Tibial artery (tissue), 4 donors: ENCODE data around the gene CPOX.

Experiments used
- DNase-seq, 2 donors: peaks; one replicate each; pipeline ENCODE4 v3.0.0-alpha.2; 2019
- H3K27ac ChIP-seq, 2 donors: fragments of 200-600 bp; sonication (generic) in 1 of 2; 1 replicate in 1 of 2; 2 replicates in 1 of 2; pipeline ENCODE4 v1.5.1; 2018 to 2019; ENCODE audit warnings: mild to moderate bottlenecking in 1 of 2
- H3K27me3 ChIP-seq, 2 donors: fragments of 200-600 bp; sonication (generic) in 1 of 2; one replicate each; pipeline versions ENCODE4 v1.5.1 to v1.6.0; 2016 to 2019
- H3K36me3 ChIP-seq, 3 donors: fragments of 200-600 bp; sonication (generic) in 2 of 3; one replicate each; pipeline ENCODE4 v1.5.1; 2016 to 2019; ENCODE audit warnings: mild to moderate bottlenecking in 2 of 3
- H3K4me1 ChIP-seq, 4 donors: fragments of 200-600 bp; sonication (generic) in 2 of 4; 1 replicate in 3 of 4; 2 replicates in 1 of 4; pipeline ENCODE4 v1.5.1; 2016 to 2019
- H3K4me3 ChIP-seq, 2 donors: fragments of 200-600 bp; sonication (generic) in 1 of 2; 1 replicate in 1 of 2; 2 replicates in 1 of 2; pipeline ENCODE4 v1.5.1; 2018 to 2019; ENCODE audit warnings: mild to moderate bottlenecking in 2 of 2
- H3K9me3 ChIP-seq, 3 donors: fragments of 200-600 bp; sonication (generic) in 1 of 3; one replicate each; pipeline ENCODE4 v1.5.1; 2016 to 2019
- intact Hi-C: fragments of 100-400 bp; cut with DNase I; formaldehyde crosslinking; loops from one replicate; pipeline ENCODE4 v1.15.0; 2023; ENCODE audit warnings: low total_unique reads
- TF ChIP-seq, protein P1 (sequence below), 2 experiments: fragments of 200-600 bp in 1 of 2; fragments of 450-650 bp in 1 of 2; IDR thresholded peaks; one replicate each; pipeline ENCODE4 v1.5.1; 2017 to 2019; ENCODE audit warnings: antibody characterized with exemption in 2 of 2, mild to moderate bottlenecking in 1 of 2, moderate library complexity in 1 of 2

Gene CPOX

GRCh38 chr3:98536456-98537017 is 56.9 kb downstream of the CPOX start:
- Histone ChIP-seq H3K27ac (no peak overlapping the region), H3K27me3 (no peaks in the 10 kb centered on the region), H3K9me3 (no peaks in the 10 kb centered on the region), H3K36me3 (no peaks in the 10 kb centered on the region), H3K4me1 (no peaks in the 10 kb centered on the region), H3K4me3 (no peak overlapping the region)
- TF ChIP-seq, protein P1, sequence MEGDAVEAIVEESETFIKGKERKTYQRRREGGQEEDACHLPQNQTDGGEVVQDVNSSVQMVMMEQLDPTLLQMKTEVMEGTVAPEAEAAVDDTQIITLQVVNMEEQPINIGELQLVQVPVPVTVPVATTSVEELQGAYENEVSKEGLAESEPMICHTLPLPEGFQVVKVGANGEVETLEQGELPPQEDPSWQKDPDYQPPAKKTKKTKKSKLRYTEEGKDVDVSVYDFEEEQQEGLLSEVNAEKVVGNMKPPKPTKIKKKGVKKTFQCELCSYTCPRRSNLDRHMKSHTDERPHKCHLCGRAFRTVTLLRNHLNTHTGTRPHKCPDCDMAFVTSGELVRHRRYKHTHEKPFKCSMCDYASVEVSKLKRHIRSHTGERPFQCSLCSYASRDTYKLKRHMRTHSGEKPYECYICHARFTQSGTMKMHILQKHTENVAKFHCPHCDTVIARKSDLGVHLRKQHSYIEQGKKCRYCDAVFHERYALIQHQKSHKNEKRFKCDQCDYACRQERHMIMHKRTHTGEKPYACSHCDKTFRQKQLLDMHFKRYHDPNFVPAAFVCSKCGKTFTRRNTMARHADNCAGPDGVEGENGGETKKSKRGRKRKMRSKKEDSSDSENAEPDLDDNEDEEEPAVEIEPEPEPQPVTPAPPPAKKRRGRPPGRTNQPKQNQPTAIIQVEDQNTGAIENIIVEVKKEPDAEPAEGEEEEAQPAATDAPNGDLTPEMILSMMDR (IDR thresholded peaks at IDR 0.05) = no peak
- intact Hi-C loops = no loop called here
- DNase-seq = no peak

DNA sequence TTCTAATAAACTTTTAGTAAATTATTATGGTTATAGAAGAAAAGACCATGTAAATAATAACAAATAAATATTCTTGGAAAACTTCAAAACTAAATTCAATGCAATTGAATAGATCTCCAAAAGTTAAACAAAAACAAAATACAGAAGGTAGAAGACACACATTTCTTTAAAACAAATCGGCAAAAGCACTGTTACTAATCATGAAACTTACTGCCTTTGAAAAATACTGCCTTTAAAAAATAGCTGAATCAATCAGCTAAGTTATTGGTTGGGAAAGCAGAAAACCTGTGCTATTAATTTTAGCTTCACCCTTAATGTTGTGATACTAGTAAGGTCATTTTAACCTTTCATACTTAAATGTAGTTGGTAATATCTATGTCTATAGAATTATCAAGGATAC is 58.7 kb downstream of the CPOX start:
- H3K27ac ChIP-seq = no peak overlapping the region
- intact Hi-C loops = no loop called here
- TF ChIP-seq, protein P1 (IDR thresholded peaks at IDR 0.05) = no peak

DNA sequence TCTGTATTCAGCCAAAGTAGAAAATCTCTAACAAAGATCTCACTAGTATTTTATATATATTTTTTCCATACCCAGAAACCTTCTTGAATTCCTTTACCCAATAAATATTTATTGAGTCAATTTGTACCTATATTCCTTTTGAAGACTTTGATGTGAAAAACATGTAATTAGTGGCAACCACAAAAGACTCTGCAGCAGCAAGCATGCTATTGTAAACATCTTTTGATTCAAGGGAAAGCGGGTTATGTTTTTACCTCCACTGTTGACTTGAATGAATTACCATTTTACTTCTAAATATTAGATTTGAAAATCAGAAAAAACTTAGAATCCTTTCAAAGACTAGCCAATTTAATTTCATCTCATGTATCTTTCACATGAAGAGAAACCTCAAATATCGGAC is 59.2 kb downstream of the CPOX start:
- TF ChIP-seq, protein P1 (IDR thresholded peaks at IDR 0.05) = no peak
- no peaks in the 10 kb centered on the region for H3K36me3 ChIP-seq
- intact Hi-C loops = no loop called here
- H3K9me3 ChIP-seq = no peaks in the 10 kb centered on the region
- H3K4me1 ChIP-seq = no peaks in the 10 kb centered on the region
- peaks cover 0 to 3% of the 10 kb centered on the region in 2 donors for H3K27me3 ChIP-seq
- no peak overlapping the region for H3K27ac ChIP-seq
- DNase-seq = no peak
- H3K4me3 ChIP-seq = no peak overlapping the region

More for the DNA sequence above, 58.7 kb downstream of the CPOX start:
- Histone ChIP-seq H3K9me3 (no peaks in the 10 kb centered on the region), H3K36me3 (no peaks in the 10 kb centered on the region), H3K27me3 (peaks cover 0 to 3% of the 10 kb centered on the region in 2 donors), H3K4me1 (no peaks in the 10 kb centered on the region), H3K4me3 (no peak overlapping the region)
- DNase-seq = no peak

- peaks cover 0 to 3% of the 10 kb centered on the region in 2 donors for H3K27me3 ChIP-seq
Observed at GRCh38 chr3:98532709-98533571, 60.5 kb downstream of the CPOX start.

GRCh38 chr3:98532275-98532637 is 61.2 kb downstream of the CPOX start:
- Histone ChIP-seq H3K4me1 (no peaks in the 10 kb centered on the region), H3K27ac (no peak overlapping the region), H3K36me3 (no peaks in the 10 kb centered on the region), H3K9me3 (no peaks in the 10 kb centered on the region), H3K4me3 (no peak overlapping the region), H3K27me3 (peaks cover 0 to 3% of the 10 kb centered on the region in 2 donors)
- no peak for DNase-seq
- TF ChIP-seq, protein P1 (IDR thresholded peaks at IDR 0.05) = no peak
- intact Hi-C loops = no loop called here

More at GRCh38 chr3:98532709-98533571, 60.5 kb downstream of the CPOX start:
- DNase-seq = no peak
- H3K4me1 ChIP-seq = no peaks in the 10 kb centered on the region
- no peak overlapping the region for H3K27ac ChIP-seq
- H3K4me3 ChIP-seq = no peak overlapping the region
- H3K36me3 ChIP-seq = no peaks in the 10 kb centered on the region
- H3K9me3 ChIP-seq = no peaks in the 10 kb centered on the region
- TF ChIP-seq, protein P1 (IDR thresholded peaks at IDR 0.05) = no peak
- intact Hi-C loops = no loop called here
